Effector memory CD8-positive, alpha-beta T cell (primary cell): Measurements from ENCODE around the gene WDR73.
"Not testable (repeated sequence)": the region's sequence is repeated elsewhere in the genome, so short reads cannot be mapped to it uniquely, and the experiment has no call there.

Experiments
- ATAC-seq: fragments of 150-1000 bp; cut with Tn5 transposase; replicated peaks from 2 replicates; pipeline ENCODE4 v1.10.0; 2021; ENCODE audit warnings: mild to moderate bottlenecking, moderate library complexity
- DNase-seq, 3 experiments: peaks; one replicate each; pipeline ENCODE4 v3.0.0; 2021
- H3K27ac Mint-ChIP-seq, 2 donors: one replicate each; pipeline ENCODE4 v1.8.0; 2022; ENCODE audit warnings: mild to moderate bottlenecking in 2 of 2, mixed read lengths in 2 of 2, moderate library complexity in 2 of 2
- H3K27me3 Mint-ChIP-seq, 2 donors: one replicate each; pipeline ENCODE4 v1.8.0; 2022; ENCODE audit warnings: mixed read lengths in 2 of 2
- H3K36me3 Mint-ChIP-seq: one replicate; pipeline ENCODE4 v1.8.0; 2022; ENCODE audit warnings: mild to moderate bottlenecking, moderate library complexity, mixed read lengths; ENCODE audit not compliant: insufficient read depth
- H3K4me1 Mint-ChIP-seq, 2 donors: one replicate each; pipeline ENCODE4 v1.8.0; 2022; ENCODE audit warnings: low read depth in 2 of 2, mixed read lengths in 2 of 2
- H3K4me3 Mint-ChIP-seq, 2 donors: one replicate each; pipeline ENCODE4 v1.8.0; 2022; ENCODE audit warnings: mild to moderate bottlenecking in 2 of 2, mixed read lengths in 2 of 2, moderate library complexity in 2 of 2
- H3K9me3 Mint-ChIP-seq, 2 donors: one replicate each; pipeline ENCODE4 v1.8.0; 2022; ENCODE audit warnings: mixed read lengths in 2 of 2

The WDR73 gene

DNA sequence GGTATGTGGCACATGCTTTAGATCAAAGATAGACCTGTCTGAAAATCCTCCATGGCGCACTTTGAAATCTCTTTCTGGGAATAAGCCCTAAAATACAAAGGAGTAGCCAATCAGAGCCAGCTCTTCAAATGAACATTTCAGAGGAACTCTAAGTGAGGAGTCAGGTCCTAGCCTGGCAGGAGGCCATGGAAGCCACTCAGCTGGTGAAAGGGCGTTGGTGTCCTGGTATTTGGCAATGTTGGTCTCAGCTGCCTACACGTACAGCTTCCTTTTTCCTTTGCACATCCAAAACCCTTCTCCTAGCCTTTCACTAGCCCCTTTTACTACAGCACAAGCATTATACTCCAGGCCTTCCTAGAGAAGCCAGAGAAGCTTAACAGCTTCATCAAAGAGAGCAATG lies 5.5 kb downstream of the WDR73 start:
- H3K4me3 Mint-ChIP-seq, result no peak overlapping the region
- peaks cover 16 to 22% of the 10 kb centered on the region in 2 donors for H3K4me1 Mint-ChIP-seq
- no peaks in the 10 kb centered on the region for H3K9me3 Mint-ChIP-seq

DNA sequence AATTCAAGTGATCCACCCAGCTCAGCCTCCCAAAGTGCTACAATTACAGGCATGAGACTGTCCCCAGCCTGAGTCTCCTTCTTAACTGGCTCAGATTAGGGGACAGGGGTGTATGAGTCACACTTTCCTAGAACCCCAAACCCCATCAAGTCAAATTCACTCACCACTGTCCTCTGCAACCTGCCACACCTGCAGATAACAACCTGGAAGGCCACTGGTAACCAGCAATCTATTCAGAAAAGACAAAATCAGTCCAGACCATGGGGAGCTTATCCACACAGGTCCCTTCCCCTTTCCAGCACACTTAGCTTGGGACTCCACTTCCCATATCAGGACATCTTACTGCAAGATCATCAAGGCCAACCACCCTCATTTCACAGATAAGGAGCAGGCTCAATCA lies 6.4 kb downstream of the WDR73 start:
- peaks cover 13 to 22% of the 10 kb centered on the region in 2 donors for H3K4me1 Mint-ChIP-seq
- no peaks in the 10 kb centered on the region for H3K27me3 Mint-ChIP-seq
- no peaks in the 10 kb centered on the region for H3K9me3 Mint-ChIP-seq
- H3K36me3 Mint-ChIP-seq, result peaks cover 80% of the 10 kb centered on the region
- DNase-seq (no peak), ATAC-seq (no peak)
- H3K4me3 Mint-ChIP-seq, result no peak overlapping the region
- H3K27ac Mint-ChIP-seq, result peak overlapping the region; percentile 67 to 73

More for the DNA sequence above, 5.5 kb downstream of the WDR73 start:
- ATAC-seq (no peak), DNase-seq (no peak)
- Mint-ChIP-seq H3K27me3 (no peaks in the 10 kb centered on the region), H3K27ac (peak overlapping the region; percentile 67 to 73), H3K36me3 (peaks cover 81% of the 10 kb centered on the region)

DNA sequence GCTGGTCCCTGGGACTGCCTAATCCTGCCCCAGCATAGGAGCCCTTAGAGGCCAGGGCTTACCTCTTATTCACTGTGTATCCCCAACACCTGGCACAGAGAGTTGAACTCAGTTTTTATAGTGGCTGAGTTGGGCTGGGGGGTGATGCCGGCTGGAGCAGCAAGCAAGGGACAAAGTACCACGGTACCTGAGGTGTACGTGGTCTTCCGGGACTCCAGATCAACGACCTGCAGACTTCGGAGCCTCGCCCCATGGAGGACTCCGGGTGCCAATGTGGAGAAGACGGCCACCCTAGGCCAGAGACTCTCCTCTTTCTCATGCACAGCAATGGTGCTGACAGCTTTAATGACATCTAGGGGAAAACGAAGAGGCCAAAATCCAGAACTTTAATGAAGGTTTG lies 8.1 kb downstream of the WDR73 start:
- Mint-ChIP-seq H3K27me3 (no peaks in the 10 kb centered on the region), H3K4me3 (no peak overlapping the region), H3K4me1 (peaks cover 6 to 16% of the 10 kb centered on the region in 2 donors), H3K36me3 (peaks cover 83% of the 10 kb centered on the region), H3K27ac (peak overlapping the region; percentile 44 to 68), H3K9me3 (no peaks in the 10 kb centered on the region)
- DNase-seq (no peak), ATAC-seq (no peak)

DNA sequence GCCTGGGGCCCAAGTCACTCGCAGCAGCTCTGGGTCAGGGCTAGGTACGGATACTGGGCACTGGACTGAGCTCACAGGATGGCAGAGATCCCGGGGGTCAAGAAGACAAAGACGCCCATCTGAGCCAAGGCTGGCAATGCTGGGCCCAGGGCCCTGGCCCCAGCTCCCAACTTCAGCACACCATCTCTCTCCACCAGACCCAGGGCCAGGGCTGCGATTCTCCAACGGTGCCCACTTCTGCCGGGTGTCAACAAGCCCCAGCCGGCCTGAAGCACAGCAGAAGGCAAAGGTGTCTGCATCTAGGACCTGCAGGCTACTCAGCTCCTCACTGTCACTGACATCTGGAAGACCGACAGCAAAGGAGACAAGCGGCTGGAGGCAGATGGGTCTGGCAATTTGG lies 8.6 kb downstream of the WDR73 start:
- Mint-ChIP-seq H3K4me1 (peaks cover 6 to 16% of the 10 kb centered on the region in 2 donors), H3K36me3 (peaks cover 86% of the 10 kb centered on the region), H3K27me3 (no peaks in the 10 kb centered on the region), H3K4me3 (no peak overlapping the region), H3K27ac (peak overlapping the region; percentile 44 to 68), H3K9me3 (no peaks in the 10 kb centered on the region)
- DNase-seq (no peak), ATAC-seq (no peak)

DNA sequence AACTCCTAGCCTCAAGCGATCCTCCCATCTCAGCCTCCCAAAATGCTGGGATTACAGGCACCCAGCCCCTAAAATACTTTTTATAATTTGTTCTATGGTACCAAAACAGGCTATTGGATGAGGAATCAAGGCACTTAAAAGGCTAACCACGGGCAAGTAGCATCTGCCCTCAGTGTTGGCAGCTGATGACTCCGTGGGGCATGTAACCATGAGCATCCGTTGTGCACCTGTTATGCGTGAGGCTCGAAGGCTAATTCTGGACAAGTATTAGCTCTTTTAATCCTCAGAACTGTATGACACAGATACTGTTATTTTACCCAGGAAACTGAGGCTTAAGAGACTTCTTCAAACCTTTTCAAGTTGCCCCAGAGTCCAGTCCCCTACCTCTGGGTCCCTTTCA lies 10.2 kb downstream of the WDR73 start:
- Mint-ChIP-seq H3K4me1 (peaks cover 2 to 11% of the 10 kb centered on the region in 2 donors), H3K27me3 (no peaks in the 10 kb centered on the region), H3K4me3 (no peak overlapping the region), H3K36me3 (peaks cover 90% of the 10 kb centered on the region), H3K27ac (no peak overlapping the region), H3K9me3 (no peaks in the 10 kb centered on the region)
- DNase-seq (no peak), ATAC-seq (no peak)

DNA sequence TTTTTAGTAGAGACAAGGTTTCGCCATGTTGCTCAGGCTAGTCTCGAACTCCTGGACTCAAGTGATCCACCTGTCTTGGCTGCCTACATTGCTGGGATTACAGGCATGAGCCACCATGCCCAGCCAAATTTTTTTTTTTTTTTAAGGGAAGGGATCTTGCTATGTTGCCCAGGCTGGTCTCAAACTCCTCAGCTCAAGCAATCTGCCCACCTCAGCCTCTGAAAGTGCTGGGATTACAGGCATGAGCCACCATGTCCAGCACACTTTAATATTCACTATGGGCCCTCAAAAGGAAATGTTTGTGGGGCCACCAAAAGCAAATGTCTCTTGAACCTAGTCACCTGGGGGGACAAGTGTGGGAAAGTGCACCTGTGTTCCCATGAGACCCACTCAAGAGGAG lies 11.4 kb downstream of the WDR73 start:
- not testable (repeated sequence) for ATAC-seq, DNase-seq, H3K9me3 Mint-ChIP-seq, H3K27ac Mint-ChIP-seq, H3K27me3 Mint-ChIP-seq, H3K4me3 Mint-ChIP-seq, H3K4me1 Mint-ChIP-seq
- H3K36me3 Mint-ChIP-seq, result peaks cover 90% of the 10 kb centered on the region

DNA sequence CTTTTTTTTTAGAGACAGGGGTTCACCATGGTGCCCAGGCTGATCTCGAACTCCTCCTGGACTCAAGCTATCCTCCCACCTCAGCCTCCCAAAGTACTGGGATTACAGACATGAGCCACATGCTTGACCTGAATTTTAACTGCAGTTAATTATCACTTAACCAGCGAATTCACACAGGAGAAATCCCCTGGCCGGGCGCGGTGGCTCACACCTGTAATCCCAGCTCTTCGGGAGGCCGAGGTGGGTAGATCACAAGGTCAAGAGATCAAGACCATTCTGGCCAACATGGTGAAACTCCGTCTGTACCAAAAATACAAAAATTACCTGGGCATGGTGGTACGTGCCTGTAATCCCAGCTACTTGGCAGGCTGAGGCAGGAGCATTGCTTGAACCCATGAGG lies 12.2 kb downstream of the WDR73 start:
- not testable (repeated sequence) for H3K9me3 Mint-ChIP-seq, H3K4me1 Mint-ChIP-seq, H3K27ac Mint-ChIP-seq, ATAC-seq, H3K4me3 Mint-ChIP-seq, H3K27me3 Mint-ChIP-seq, DNase-seq
- peaks cover 90% of the 10 kb centered on the region for H3K36me3 Mint-ChIP-seq

DNA sequence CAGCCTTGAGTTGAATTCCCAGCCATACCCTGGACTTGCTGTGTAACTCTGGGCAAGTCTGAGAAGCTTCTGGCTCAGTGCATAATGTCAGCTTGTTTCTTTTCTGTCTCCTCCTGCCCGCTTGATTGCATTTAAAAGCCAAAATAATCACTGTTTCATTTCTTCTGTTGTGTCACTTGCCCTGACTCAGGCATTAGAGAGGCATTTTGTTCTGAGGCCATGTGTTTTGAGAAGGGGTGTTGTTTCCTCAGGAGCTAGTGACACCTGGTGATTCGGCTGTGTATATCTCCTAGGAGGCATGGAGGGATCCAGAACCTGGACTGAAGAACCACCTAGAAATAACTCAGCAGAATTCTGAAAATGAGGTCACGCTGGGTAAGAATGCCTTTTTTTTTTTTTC lies 16.0 kb downstream of the WDR73 start:
- no peaks in the 10 kb centered on the region for H3K27me3 Mint-ChIP-seq
- no peaks in the 10 kb centered on the region for H3K9me3 Mint-ChIP-seq
- peak overlapping the region; percentile 51 to 75 for H3K27ac Mint-ChIP-seq
- ATAC-seq (no peak), DNase-seq (no peak)
- peaks cover 77% of the 10 kb centered on the region for H3K36me3 Mint-ChIP-seq
- H3K4me3 Mint-ChIP-seq, result no peak overlapping the region
- peaks cover 16 to 27% of the 10 kb centered on the region in 2 donors for H3K4me1 Mint-ChIP-seq

DNA sequence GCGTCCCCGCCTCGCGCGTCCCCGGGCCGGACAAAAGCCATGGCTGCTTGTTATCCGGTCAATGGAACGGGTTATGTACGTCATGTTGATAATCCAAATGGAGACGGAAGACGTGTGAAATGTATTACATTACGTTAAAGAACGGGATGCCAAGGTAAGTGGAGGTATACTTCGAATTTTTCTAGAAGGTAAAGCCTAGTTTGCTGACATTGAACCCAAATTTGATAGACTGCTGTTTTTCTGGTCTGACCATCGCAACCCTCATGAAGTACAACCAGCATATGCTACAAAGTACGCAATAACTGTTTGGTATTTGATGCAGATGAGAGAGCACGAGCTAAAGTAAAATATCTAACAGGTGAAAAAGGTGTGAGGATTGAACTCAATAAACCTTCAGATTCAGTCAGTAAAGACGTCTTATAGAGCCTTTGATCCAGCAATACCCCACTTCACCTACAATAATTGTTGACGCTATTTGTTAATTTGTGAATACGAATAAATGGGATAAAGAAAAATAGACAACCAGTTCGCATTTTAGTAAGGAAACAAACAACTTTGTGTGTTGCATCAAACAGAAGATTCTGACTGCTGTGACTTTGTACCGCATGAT lies 19.8 kb downstream of the WDR73 start:
- Mint-ChIP-seq H3K27ac (peak overlapping the region; percentile 75 to 76), H3K9me3 (no peaks in the 10 kb centered on the region), H3K4me1 (peaks cover 25 to 42% of the 10 kb centered on the region in 2 donors), H3K36me3 (peaks cover 56% of the 10 kb centered on the region), H3K27me3 (no peaks in the 10 kb centered on the region), H3K4me3 (peak overlapping the region; percentile 88 to 91)
- DNase-seq, result no peak
- no peak for ATAC-seq

DNA sequence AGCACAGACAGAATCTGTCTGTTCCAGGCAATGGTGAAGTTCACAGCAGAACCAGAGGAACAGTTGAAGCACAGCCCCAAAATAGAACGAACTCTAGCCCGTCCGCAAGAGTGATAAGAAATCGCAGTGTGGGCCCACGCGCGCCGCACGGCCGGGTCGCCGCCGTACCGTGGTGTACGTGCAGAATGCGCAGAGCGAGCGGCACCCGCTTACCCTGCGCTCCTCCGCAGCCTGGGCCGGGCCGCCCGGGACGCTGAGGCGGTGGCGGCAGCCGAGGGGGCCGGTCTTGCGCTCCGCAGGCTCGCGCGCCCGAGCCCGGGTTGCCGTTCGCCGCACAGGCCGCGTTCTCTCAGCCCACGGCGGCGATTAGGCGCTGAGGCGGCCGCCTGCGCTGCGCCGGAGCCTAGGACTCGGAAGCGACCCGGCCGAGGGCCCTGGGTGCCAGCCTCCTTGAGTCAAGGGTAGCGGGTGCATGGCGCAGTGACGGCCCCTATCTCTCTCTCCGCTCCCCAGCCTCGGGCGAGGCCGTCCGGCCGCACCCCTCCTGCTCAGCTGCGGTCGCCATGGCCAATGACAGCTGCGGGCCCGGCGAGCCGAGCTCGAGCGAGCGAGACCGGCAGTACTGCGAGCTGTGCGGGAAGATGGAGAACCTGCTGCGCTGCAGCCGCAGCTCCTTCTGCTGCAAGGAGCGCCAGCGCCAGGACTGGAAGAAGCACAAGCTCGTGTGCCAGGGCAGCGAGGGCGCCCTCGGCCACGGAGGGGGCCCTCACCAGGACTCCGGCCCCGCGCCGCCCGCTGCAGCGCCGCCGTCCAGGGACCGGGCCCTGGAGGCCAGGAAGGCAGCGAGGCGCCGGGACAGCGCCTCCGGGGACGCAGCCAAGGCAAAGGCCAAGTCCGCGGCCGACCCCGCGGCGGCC lies 20.5 kb downstream of the WDR73 start:
- Mint-ChIP-seq H3K9me3 (no peaks in the 10 kb centered on the region), H3K36me3 (peaks cover 49% of the 10 kb centered on the region), H3K4me3 (peak overlapping the region; percentile 88 to 91), H3K27me3 (no peaks in the 10 kb centered on the region), H3K4me1 (peaks cover 25 to 42% of the 10 kb centered on the region in 2 donors), H3K27ac (peak overlapping the region; percentile 91 to 92)
- ATAC-seq (peak; percentile 54), DNase-seq (peak; percentile 50 to 61 (median 56))

DNA sequence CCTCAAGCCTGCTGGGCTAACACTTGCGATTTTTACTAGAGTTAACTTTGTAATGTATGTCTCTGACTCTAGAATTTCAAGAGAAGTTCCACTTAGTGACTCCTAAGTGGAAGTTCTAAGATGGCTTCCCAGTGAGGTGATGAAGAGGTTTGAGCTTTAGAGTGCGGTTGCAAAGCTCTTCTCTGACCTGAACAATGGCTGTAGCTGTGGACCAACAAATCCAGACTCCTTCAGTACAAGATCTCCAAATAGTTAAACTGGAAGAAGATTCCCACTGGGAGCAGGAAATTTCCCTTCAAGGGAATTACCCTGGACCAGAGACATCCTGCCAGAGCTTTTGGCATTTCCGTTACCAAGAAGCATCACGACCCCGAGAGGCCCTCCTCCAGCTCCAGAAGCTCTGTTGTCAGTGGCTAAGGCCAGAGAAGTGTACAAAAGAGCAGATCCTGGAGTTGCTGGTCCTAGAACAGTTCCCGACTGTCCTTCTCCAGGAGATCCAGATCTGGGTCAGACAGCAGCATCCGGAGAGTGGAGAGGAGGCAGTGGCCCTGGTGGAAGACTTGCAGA lies 22.3 kb downstream of the WDR73 start:
- no peaks in the 10 kb centered on the region for H3K9me3 Mint-ChIP-seq
- H3K4me1 Mint-ChIP-seq, result peaks cover 25 to 38% of the 10 kb centered on the region in 2 donors
- H3K27me3 Mint-ChIP-seq, result no peaks in the 10 kb centered on the region
- DNase-seq (no peak), ATAC-seq (no peak)
- H3K4me3 Mint-ChIP-seq, result peak overlapping the region; percentile 88 to 91
- peaks cover 31% of the 10 kb centered on the region for H3K36me3 Mint-ChIP-seq
- peak overlapping the region; percentile 91 to 95 for H3K27ac Mint-ChIP-seq

DNA sequence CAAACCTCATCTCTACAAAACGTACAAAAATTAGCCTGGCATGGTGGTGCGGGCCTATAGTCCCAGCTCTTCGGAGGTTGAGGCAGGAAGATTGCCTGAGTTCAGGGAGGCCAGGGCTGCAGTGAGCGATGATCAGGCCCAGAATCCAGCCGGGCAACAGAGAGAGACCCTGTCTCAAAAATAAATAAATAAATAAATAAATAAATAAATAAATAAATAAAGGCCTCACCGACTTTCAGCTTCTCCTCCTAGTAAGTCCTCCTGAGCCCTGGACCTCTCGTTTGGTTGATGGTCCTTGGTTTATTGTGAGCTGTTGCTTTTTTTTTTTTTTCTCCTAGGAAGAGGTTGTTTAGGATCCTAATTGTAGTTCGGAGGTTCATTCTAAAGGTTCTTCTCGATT lies 25.1 kb downstream of the WDR73 start:
- no peak overlapping the region for H3K27ac Mint-ChIP-seq
- H3K9me3 Mint-ChIP-seq, result no peaks in the 10 kb centered on the region
- H3K36me3 Mint-ChIP-seq, result peaks cover 19% of the 10 kb centered on the region
- H3K27me3 Mint-ChIP-seq, result no peaks in the 10 kb centered on the region
- H3K4me3 Mint-ChIP-seq, result no peak overlapping the region
- ATAC-seq (no peak), DNase-seq (no peak)
- H3K4me1 Mint-ChIP-seq, result peaks cover 11 to 17% of the 10 kb centered on the region in 2 donors

DNA sequence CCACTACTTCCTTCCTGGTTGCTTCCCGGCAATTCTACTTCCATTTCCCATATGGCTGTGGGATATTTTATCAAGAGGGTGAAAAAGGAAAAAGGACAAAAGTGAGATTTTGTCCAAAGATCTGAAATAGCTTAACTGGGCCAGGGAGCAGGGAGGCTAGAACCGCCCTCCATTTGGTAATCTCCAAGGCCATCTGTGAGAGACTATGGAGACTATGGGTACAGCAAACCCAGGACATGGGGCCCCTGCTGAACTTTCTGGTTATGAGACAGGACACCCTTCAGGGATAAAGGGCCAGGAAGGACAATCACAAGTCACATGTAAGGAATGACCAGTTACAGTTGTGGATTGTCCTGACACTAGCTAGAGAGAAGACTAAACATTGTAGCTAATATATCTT lies 29.0 kb downstream of the WDR73 start:
- Mint-ChIP-seq H3K9me3 (peaks cover 6 to 9% of the 10 kb centered on the region in 2 donors), H3K27ac (no peak overlapping the region), H3K4me3 (no peak overlapping the region), H3K27me3 (no peaks in the 10 kb centered on the region), H3K4me1 (peaks cover 0 to 1% of the 10 kb centered on the region in 2 donors), H3K36me3 (peaks cover 13% of the 10 kb centered on the region)
- no peak for DNase-seq
- no peak for ATAC-seq
